SJSA1 (cell line): ENCODE results near the gene SLC2A10. TPM values are rescaled to one million over a fixed set of nuclear protein-coding genes. Genes with fewer than 3 reads are reported as not detected.
A peak's percentile ranks its signal among the peaks of the same experiment; 100 is the strongest.

ENCODE experiments used
- DNase-seq, 2 experiments: peaks; one replicate each; pipeline ENCODE4 v3.0.0-alpha.2; 2015 to 2020; ENCODE audit warnings: low spot score in 2 of 2, low read depth in 1 of 2
- H3K27ac ChIP-seq: fragments of 250-450 bp; sonication (Bioruptor Pico); 2 replicates; pipeline ENCODE4 v1.5.1; 2020; ENCODE audit warnings: mild to moderate bottlenecking, moderate library complexity
- H3K27me3 ChIP-seq: fragments of 250-450 bp; sonication (Bioruptor Pico); replicated peaks from 2 replicates; pipeline ENCODE4 v1.5.1; 2020; ENCODE audit warnings: mild to moderate bottlenecking, moderate library complexity
- H3K36me3 ChIP-seq: fragments of 250-450 bp; sonication (Bioruptor Pico); 2 replicates; pipeline ENCODE4 v1.5.1; 2020; ENCODE audit warnings: mild to moderate bottlenecking
- H3K4me1 ChIP-seq: fragments of 250-450 bp; sonication (Bioruptor Pico); replicated peaks from 2 replicates; pipeline ENCODE4 v1.6.1; 2021; ENCODE audit warnings: mild to moderate bottlenecking
- H3K4me3 ChIP-seq: fragments of 250-450 bp; sonication (Bioruptor Pico); 2 replicates; pipeline ENCODE4 v1.5.1; 2020; ENCODE audit warnings: mild to moderate bottlenecking
- H3K9me3 ChIP-seq: fragments of 250-450 bp; sonication (Bioruptor Pico); replicated peaks from 2 replicates; pipeline ENCODE4 v1.5.1; 2020; ENCODE audit warnings: mild to moderate bottlenecking
- total RNA-seq: library from RNA; depleted of rRNA; stranded (reverse); fragments of >200 nt; shearing (Covaris generic); gene quantifications from 2 replicates; pipeline ENCODE4 v1.2.3, GENCODE V29; 2014

Gene SLC2A10
- total RNA-seq, 1 experiment from 2014 or later = 18.5 TPM

GRCh38 chr20:46702447-46703203 lies 6.8 kb upstream of the SLC2A10 start:
- Histone ChIP-seq H3K4me1 (no peaks in the 10 kb centered on the region), H3K36me3 (no peaks in the 10 kb centered on the region), H3K27me3 (no peaks in the 10 kb centered on the region), H3K4me3 (no peak overlapping the region), H3K9me3 (no peaks in the 10 kb centered on the region; the same call in 1 of the 2 replicates), H3K27ac (no peak overlapping the region)
- DNase-seq = no peak

- no peaks in the 10 kb centered on the region for H3K36me3 ChIP-seq
- no peak overlapping the region for H3K4me3 ChIP-seq
- no peaks in the 10 kb centered on the region; the same call in 1 of the 2 replicates for H3K9me3 ChIP-seq
- no peaks in the 10 kb centered on the region for H3K4me1 ChIP-seq
- no peak overlapping the region for H3K27ac ChIP-seq
- no peak for DNase-seq
- H3K27me3 ChIP-seq = no peaks in the 10 kb centered on the region
Measured at GRCh38 chr20:46703435-46703834, 6.0 kb upstream of the SLC2A10 start.

GRCh38 chr20:46704714-46705377 lies 4.6 kb upstream of the SLC2A10 start:
- H3K36me3 ChIP-seq = no peaks in the 10 kb centered on the region; the same call in 1 of the 2 replicates
- H3K9me3 ChIP-seq = no peaks in the 10 kb centered on the region; the same call in 1 of the 2 replicates
- no peak overlapping the region for H3K27ac ChIP-seq
- no peak for DNase-seq
- peaks cover 6% of the 10 kb centered on the region for H3K4me1 ChIP-seq
- H3K4me3 ChIP-seq = no peak overlapping the region
- H3K27me3 ChIP-seq = no peaks in the 10 kb centered on the region

GRCh38 chr20:46705378-46705729 lies 4.1 kb upstream of the SLC2A10 start:
- Histone ChIP-seq H3K36me3 (no peaks in the 10 kb centered on the region; the same call in 1 of the 2 replicates), H3K4me1 (peaks cover 9% of the 10 kb centered on the region), H3K27me3 (no peaks in the 10 kb centered on the region), H3K27ac (no peak overlapping the region), H3K4me3 (no peak overlapping the region), H3K9me3 (no peaks in the 10 kb centered on the region; the same call in 1 of the 2 replicates)
- DNase-seq = no peak

GRCh38 chr20:46706242-46706641 lies 3.2 kb upstream of the SLC2A10 start:
- Histone ChIP-seq H3K4me1 (peaks cover 12% of the 10 kb centered on the region), H3K4me3 (no peak overlapping the region), H3K27me3 (no peaks in the 10 kb centered on the region), H3K27ac (no peak overlapping the region), H3K36me3 (no peaks in the 10 kb centered on the region; the same call in none of the 2 replicates), H3K9me3 (no peaks in the 10 kb centered on the region; the same call in 1 of the 2 replicates)
- no peak for DNase-seq

- Histone ChIP-seq H3K4me1 (peaks cover 12% of the 10 kb centered on the region), H3K27ac (no peak overlapping the region), H3K9me3 (no peaks in the 10 kb centered on the region; the same call in 1 of the 2 replicates), H3K27me3 (no peaks in the 10 kb centered on the region), H3K4me3 (no peak overlapping the region), H3K36me3 (no peaks in the 10 kb centered on the region; the same call in none of the 2 replicates)
- DNase-seq = no peak
Measured at GRCh38 chr20:46708172-46708860, 1.1 kb upstream of the SLC2A10 start.

- peak in 1 of 2 experiments; percentile 12 for DNase-seq
- no peaks in the 10 kb centered on the region; the same call in none of the 2 replicates for H3K36me3 ChIP-seq
- peak overlapping the region; percentile 69 for H3K4me3 ChIP-seq
- H3K27ac ChIP-seq = peak overlapping the region; percentile 54; the same call in 1 of the 2 replicates
- peaks cover 12% of the 10 kb centered on the region for H3K4me1 ChIP-seq
- no peaks in the 10 kb centered on the region for H3K27me3 ChIP-seq
- H3K9me3 ChIP-seq = no peaks in the 10 kb centered on the region; the same call in 1 of the 2 replicates
Measured at GRCh38 chr20:46709055-46709458, 392 bp upstream of the SLC2A10 start.

- Histone ChIP-seq H3K4me1 (peaks cover 17% of the 10 kb centered on the region), H3K4me3 (peak overlapping the region; percentile 69), H3K9me3 (no peaks in the 10 kb centered on the region; the same call in 1 of the 2 replicates), H3K36me3 (no peaks in the 10 kb centered on the region; the same call in none of the 2 replicates), H3K27ac (peak overlapping the region; percentile 54), H3K27me3 (no peaks in the 10 kb centered on the region)
- no peak for DNase-seq
Measured at GRCh38 chr20:46710153-46710913, 884 bp downstream of the SLC2A10 start.

GRCh38 chr20:46712056-46712636 lies 2.7 kb downstream of the SLC2A10 start:
- Histone ChIP-seq H3K27me3 (no peaks in the 10 kb centered on the region), H3K27ac (no peak overlapping the region), H3K9me3 (no peaks in the 10 kb centered on the region)

GRCh38 chr20:46713957-46714834 lies 4.7 kb downstream of the SLC2A10 start:
- H3K4me1 ChIP-seq = peaks cover 14% of the 10 kb centered on the region
- no peaks in the 10 kb centered on the region for H3K27me3 ChIP-seq
- no peak overlapping the region for H3K27ac ChIP-seq
- DNase-seq = no peak
- no peaks in the 10 kb centered on the region; the same call in none of the 2 replicates for H3K36me3 ChIP-seq
- H3K9me3 ChIP-seq = no peaks in the 10 kb centered on the region
- no peak overlapping the region for H3K4me3 ChIP-seq

More at GRCh38 chr20:46712056-46712636, 2.7 kb downstream of the SLC2A10 start:
- peaks cover 18% of the 10 kb centered on the region for H3K4me1 ChIP-seq
- no peak overlapping the region for H3K4me3 ChIP-seq
- no peak for DNase-seq
- no peaks in the 10 kb centered on the region; the same call in none of the 2 replicates for H3K36me3 ChIP-seq

GRCh38 chr20:46715292-46715756 lies 5.9 kb downstream of the SLC2A10 start:
- no peak overlapping the region for H3K4me3 ChIP-seq
- H3K36me3 ChIP-seq = peaks cover 8% of the 10 kb centered on the region
- H3K27ac ChIP-seq = no peak overlapping the region
- H3K4me1 ChIP-seq = peaks cover 10% of the 10 kb centered on the region
- 0 out of 2 replicates have a peak, but pooled peaks cover 2% of the 10 kb centered on the region for H3K9me3 ChIP-seq
- DNase-seq = peak; percentile 38 to 54
- no peaks in the 10 kb centered on the region for H3K27me3 ChIP-seq
